HG03571 (cell line): ENCODE results near the gene ZNF557.

Experiments used
- ATAC-seq: cut with Tn5 transposase; IDR thresholded peaks from one replicate; pipeline ENCODE4 v1.9.1; 2021; ENCODE audit not compliant: unreplicated experiment

The ZNF557 gene

DNA sequence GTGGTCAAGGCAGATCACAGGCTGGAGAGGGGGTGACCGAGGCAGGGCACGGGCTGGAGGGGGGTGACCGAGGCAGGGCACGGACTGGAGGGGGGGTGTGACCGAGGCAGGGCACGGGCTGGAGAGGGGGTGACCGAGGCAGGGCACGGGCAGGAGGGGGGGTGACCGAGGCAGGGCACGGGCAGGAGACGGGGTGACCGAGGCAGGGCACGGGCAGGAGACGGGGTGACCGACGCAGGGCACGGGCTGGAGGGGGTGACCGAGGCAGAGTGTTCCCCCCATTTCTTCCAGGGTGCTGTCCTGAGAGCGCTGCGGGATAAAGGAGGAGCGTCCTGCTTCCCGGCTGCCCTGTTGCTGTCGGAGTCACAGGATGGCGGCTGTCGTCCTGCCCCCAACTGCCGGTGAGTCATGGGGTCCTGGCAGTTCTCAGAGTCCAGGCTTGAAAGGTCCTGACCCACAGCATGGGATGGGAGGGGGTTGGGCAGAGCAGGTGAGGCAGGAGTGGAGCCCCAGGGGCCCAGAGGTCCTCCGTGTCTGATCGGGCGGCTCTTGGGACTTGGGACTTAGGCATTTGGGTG lies 5.3 kb downstream of the ZNF557 start:
- no peak for ATAC-seq

- no peak for ATAC-seq
Observed at GRCh38 chr19:7076151-7076550, 6.6 kb downstream of the ZNF557 start.

DNA sequence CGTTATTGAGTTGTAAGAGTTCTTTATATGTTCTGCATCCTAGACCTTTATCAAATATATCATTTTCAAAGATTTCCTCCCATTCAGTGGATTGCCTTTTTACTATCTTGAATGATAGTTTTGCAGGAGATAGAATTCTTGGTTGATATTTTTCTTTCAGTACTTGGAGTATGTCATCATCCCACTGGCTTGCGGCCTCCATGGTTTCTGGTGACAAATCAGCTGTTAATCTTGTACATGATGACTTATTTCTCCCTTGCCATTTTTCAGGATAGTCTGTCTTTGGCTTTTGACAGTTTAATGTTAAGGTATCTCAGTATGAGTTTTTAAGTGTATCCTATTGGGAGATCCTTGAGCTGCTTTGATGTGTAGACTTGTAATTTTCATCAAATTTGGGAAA lies 8.5 kb downstream of the ZNF557 start:
- ATAC-seq, result no peak

GRCh38 chr19:7083076-7083956 lies 13.8 kb downstream of the ZNF557 start:
- no peak for ATAC-seq

DNA sequence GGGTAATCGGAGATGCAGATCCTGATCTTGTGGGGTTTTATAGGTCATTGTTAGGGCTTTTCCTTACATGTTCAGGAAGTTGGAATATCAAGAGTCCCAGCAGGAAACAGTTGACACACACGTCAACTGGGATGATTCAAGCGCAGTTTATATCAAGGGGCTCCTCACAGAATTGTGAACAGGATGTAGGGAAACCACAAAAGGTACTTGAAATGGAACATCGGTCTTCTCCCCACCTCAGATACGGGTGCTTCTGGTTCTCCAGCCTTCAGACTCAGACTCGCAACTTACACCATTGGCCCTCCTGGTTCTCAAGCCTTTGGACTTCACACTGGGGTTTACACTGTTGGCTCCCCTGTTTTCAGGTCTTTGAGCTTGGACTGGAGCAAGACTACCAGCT lies 19.5 kb downstream of the ZNF557 start:
- ATAC-seq, result no peak

DNA sequence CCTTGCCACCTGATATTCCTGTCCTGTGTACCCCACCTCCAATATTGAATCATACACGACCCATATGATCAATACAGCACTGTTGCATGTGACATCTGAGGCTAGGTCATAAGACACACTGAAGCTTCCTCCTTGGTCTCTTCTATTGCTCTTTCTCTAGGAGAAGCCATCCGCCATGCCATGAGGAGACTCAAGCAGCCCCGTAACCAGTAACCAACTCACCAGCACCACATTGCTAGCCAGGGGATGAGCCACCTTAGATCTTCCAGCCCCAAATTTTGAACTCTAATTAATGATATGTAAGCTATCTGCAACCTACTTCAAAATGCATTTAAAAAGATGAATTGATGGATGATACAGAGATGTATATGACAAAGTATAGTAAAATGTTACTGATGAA lies 28.6 kb downstream of the ZNF557 start:
- no peak for ATAC-seq

DNA sequence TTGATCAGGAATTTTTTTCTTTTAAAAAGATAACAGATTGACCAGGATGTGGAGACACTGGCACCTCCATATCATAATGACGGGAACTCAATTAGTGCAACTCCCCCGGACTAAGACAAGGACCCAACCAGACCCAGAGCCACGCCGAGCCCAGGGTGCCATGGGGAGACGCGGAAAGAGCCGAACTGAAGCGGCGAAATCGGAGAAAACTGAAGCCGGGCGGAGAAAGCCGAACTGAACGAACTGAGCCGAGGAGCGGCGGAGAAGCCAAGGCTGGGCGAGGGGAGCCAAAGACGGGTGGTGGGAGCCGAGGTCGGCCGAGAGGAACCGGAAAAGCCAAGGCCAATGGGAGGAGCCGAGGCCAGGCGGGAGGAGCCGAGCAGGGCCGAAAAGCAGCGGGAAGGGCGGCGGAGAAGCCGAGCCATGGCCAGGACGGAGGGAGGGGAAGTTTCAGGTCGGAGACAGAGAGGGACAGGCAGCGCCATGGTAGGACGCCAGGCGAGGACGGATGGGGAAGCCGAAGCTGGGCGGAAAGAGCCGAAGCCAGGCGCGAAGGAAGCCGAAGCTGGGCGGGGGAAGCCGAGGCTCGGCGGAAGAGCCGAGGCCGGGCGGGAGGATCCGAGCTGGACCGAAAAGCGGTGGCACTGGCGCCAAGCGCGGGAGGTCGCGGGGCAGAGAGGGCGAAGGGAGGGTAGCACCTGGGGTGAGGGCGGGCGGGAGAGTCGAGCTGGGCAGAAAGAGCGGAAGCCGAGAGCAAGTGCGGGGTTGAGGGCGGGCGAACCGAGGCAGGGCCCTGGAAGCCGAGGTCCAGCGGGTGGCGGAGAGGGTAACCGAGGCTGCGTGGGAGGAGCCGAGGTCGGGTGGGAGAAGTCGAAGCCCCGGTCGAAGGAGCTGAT lies 29.4 kb downstream of the ZNF557 start:
- ATAC-seq, result peak; percentile 79

DNA sequence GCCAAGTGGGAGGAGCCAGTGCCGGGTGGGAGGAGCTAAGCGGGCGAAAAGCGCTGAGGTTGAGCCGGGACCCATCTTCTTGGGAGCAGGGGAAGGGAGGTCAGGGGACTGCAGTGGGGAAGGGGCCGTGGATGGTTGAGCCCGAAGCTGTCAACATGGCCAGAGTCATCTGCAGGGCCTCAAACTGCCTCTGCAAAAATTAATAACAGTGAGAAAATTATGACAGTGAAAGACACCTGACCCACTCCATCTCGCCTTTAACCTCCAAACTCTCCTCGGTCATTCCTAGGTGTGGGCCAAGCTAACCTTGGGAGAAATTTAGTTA lies 30.1 kb downstream of the ZNF557 start:
- ATAC-seq, result no peak

GRCh38 chr19:7101498-7102253 lies 32.2 kb downstream of the ZNF557 start:
- ATAC-seq, result no peak

DNA sequence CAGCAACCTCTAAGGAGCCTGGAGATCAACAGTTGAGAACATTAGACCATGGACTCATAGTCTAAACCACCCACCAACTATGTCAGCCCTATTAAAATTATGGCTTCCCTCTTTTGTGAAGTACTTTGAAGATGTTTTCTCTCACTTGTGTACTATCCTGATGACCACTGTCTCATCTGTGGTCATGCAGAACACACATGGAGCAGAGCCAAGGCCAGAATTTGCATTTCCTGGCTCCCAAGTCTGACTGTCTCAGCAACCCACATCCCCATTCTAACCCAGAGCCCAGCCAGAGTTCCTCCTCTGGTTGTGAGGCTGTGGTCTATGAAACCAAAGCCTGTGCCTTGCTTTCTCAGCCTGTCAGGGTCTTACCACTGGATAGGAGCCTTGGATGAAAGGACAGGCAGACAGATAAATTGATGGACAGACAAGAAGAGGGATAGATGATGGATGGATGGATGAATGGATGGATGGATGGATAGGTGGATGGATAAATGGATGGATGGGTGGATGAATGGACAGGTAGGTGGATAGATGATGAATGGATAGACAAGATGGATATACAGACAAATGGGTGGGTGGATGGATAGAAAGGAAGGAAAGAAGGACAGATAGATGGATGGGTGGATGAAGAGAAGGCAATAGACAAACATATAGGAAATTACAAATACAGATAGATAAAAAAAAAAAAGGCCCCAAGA lies 35.4 kb downstream of the ZNF557 start:
- ATAC-seq, result no peak

DNA sequence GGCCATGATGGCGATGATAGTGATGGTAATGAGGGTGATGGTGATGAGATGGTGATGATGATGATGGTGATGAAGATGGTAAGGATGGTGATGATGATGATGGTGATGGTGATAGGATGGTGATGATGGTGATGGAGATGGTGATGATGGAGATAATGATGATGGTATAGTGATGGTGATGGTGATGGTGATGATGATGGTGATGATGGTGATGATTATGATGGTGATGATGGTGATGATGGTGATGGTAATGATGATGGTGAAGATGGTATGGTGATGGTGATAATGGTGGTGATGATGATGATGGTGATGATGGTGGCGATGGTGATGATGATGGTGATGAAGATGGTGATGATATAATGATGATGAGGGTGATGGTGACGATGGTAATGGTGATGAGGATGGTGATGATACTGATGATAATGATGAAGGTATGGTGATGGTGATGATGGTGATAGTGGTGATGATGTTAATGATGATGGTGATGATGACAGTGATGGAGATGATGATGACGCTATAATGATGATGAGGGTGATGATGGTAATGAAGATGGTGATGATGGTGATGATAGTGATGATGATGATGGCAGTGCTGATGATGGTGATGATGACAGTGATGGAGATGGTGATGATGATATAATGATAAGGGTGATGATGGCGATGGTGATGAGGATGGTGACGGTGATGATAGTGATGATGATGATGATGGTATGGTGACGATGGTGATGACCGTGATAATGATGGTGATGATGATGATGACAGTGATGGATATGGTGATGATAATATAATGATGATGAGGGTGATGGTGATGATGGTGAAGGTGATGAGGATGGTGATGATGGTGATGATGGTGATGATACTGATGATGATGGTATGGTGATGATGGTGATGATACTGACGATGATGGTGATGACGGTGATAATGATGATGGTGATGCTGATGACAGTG lies 37.5 kb downstream of the ZNF557 start:
- ATAC-seq, result no peak

- no peak for ATAC-seq
Observed at GRCh38 chr19:7109678-7110289, 40.3 kb downstream of the ZNF557 start.

- ATAC-seq, result no peak
Observed at GRCh38 chr19:7112675-7113074, 43.2 kb downstream of the ZNF557 start.

GRCh38 chr19:7113233-7113632 lies 43.7 kb downstream of the ZNF557 start:
- ATAC-seq, result no peak

GRCh38 chr19:7115721-7116120 lies 46.2 kb downstream of the ZNF557 start:
- ATAC-seq, result no peak

DNA sequence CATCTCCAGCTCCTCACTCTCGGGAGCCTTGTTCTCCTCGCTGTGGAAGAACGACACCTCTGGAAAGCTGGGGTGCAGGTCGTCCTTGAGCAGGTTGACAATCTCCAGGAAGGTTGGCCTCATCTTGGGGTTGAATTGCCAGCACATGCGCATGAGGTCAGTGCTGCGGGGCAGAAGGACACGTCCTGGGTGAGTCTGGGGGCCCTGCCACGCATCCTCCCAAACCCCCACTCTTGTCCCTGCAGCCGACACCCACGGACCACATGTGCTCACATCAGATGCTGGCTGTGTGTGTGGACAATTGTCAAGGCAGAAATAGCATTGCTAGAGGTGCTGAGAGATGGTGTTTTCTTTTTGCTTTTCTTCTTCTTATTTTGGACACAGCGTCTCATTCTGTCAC lies 47.7 kb downstream of the ZNF557 start:
- ATAC-seq, result no peak

DNA sequence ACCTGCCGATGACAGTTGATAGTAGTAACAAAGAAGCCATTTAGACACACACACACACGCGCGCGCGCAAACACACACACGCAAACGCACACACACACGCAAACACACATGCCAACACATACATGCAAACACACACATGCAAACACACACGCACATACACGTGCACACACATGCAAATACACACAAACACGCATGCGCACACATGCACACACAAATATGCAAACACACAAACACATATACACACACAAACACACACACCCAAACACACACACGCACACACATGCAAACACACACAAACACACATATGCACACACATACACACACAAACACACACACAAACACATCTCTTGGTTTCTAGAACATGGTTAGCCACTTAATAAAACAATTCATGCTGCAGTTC lies 50.1 kb downstream of the ZNF557 start:
- no peak for ATAC-seq

DNA sequence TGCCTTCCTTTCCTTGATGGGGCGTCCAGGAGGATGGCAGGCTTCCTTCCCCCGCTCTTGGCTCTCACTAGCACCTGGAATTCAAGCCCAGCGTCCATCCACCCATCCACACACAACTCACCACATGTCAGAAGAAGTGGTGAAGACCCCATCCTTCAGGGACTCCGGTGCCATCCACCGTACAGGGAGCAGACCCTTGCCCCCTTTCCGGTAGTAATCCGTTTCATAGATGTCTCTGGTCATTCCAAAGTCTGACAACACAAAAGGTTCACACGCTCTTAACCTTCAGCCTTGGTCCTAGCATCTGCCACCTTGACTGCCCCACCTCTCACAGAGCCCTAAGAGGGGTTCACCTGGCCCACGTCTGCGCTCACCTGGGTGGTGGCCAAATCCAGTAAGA lies 51.0 kb downstream of the ZNF557 start:
- no peak for ATAC-seq

DNA sequence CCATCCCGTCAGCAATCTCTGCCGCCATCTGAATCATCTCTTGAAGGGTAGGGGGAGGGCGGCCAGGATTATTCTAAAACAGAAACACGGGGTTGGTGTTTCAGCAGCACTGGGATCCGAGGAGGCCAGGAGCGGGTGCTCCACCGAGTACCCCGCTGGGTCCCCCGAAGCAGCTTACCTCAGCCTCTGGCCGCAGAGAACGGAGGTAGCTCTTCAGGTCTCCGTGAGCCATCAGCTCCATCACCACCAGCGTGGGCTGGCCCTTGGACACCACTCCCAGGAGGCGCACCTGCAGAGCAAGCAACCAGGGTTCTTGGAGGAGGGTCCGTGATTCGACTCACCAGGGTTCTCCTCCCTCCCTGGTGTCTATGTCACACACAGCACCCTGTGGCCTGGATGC lies 53.2 kb downstream of the ZNF557 start:
- ATAC-seq, result no peak
